ENCODE data around the gene CYP46A1. TPM values are rescaled to one million over a fixed set of nuclear protein-coding genes. Genes with fewer than 3 reads are reported as not detected.
"Not testable (repeated sequence)": the region's sequence is repeated elsewhere in the genome, so short reads cannot be mapped to it uniquely, and the experiment has no call there.

Gene CYP46A1
- total RNA-seq, 1 experiment from 2014 or later, result 0.42 TPM

DNA sequence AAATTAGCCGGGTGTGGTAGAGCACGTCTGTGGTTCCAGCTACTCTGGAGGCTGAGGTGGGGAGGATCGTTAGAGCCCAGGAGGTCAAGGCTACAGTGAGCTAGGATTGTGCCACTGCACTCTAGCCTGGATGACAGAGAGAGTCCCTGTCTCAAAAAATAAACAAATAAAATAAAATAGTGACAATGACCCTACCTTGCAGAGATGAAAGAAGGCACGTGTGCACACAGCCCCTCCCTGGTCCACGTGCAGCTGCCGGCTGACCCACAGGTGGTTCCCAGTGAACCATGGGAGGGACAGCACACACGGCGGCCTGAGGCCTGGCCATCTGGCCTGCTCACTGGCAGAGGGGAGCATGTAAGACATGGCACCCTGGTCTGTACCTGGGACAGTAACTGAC lies 34.5 kb upstream of the CYP46A1 start:
- Histone ChIP-seq H3K27me3 (ENCODE audit: control insufficient read depth, insufficient read depth, low read length) (peaks cover 15% of the 10 kb centered on the region), H3K36me3 (replicated peaks; ENCODE audit: control insufficient read depth, insufficient read depth, low read length) (no peaks in the 10 kb centered on the region), H3K4me3 (ENCODE audit: insufficient read depth, low read depth, low read length) (no peak overlapping the region)
- no peak for DNase-seq

DNA sequence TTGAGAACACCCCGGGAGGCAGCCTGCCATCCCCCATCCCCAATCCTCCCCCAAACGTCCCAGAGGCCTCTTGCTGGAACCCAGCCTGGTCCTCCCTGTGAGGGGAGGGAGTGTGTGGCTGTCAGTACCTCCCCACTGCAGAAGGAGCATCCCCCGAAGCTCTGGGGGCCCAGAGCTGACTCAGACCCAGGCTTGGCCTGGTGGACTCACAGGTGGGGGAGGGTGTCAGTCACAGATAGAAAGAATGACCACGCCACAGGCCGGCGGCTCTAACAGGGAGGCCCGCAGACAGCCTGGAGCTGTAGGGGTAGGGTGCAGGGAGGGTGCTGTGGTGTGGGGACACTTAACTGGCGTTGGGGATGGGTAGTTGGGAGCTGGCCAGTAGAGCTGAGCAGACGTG lies 33.9 kb upstream of the CYP46A1 start:
- Histone ChIP-seq H3K27me3 (ENCODE audit: control insufficient read depth, insufficient read depth, low read length) (peaks cover 9% of the 10 kb centered on the region), H3K36me3 (replicated peaks; ENCODE audit: control insufficient read depth, insufficient read depth, low read length) (no peaks in the 10 kb centered on the region)

DNA sequence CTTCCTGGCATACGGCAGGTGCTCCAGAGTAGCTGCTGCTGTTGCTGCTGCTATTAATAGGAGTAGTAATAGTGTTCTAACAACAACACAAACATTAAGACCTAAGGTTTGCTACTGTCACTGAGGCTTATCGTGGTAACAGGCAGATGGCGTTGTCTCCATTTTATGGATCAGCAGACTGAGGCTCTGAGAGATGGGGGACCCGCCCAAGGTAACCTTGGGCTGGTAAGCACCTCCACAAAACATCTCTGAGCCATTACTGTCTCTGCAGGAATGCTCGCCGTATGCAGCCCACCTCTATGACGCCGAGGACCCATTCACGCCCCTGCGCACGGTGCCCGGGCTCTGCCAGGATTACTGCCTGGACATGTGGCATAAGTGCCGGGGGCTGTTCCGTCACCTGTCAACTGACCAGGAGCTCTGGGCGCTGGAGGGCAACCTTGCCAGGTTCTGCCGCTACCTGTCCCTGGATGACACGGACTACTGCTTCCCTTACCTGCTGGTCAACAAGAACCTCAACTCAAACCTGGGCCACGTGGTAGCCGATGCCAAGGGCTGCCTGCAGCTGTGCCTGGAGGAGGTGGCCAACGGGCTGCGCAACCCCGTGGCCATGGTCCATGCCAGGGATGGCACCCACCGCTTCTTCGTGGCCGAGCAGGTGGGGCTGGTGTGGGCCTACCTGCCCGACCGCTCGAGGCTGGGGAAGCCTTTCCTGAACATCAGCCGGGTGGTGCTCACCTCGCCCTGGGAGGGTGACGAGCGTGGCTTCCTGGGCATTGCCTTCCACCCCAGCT lies 31.9 kb upstream of the CYP46A1 start:
- Histone ChIP-seq H3K4me3 (ENCODE audit: insufficient read depth, low read depth, low read length) (no peak overlapping the region), H3K27me3 (ENCODE audit: control insufficient read depth, insufficient read depth, low read length) (no peaks in the 10 kb centered on the region), H3K36me3 (replicated peaks; ENCODE audit: control insufficient read depth, insufficient read depth, low read length) (no peaks in the 10 kb centered on the region)
- no peak for DNase-seq

More for the DNA sequence above, 33.9 kb upstream of the CYP46A1 start:
- H3K4me3 ChIP-seq (ENCODE audit: insufficient read depth, low read depth, low read length), result no peak overlapping the region
- DNase-seq, result no peak

DNA sequence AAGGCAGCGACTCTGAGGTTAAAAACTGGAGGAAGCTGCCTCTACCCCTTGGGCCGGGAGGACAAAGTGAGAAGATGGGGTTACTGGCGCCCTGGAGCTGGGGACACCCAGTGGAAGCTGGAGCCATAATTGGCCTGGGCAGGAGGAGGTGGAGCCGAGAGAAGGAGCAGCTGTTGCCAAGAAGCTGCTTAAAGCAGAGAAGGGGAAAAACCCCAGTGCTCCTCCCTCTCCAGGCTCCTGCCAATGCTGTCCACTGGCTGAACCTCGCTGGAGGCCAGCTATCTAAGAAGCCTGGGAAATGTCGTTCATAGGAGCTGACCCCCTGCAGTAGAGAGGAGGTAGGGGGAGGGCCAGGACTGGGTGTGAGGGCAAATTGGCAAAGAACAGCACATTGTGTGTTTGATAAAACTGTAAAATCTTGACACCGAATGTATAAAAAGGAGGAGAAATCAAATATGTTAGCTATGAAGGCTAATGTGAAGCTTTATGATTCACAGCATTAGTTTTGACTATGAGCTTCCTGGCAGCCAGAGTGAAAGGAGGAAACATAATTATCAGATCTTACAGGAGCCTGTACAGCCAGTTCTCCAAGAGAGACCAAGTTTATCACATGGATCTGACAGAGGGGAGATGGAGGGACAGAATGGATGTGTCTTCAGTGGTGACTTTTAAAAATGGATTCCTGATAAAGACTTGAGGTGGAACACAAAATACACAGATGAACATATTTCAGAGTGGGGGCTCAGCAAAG lies 29.7 kb upstream of the CYP46A1 start:
- no peak for DNase-seq
- no peaks in the 10 kb centered on the region for H3K36me3 ChIP-seq (replicated peaks; ENCODE audit: control insufficient read depth, insufficient read depth, low read length)
- H3K4me3 ChIP-seq (ENCODE audit: insufficient read depth, low read depth, low read length), result no peak overlapping the region
- H3K27me3 ChIP-seq (ENCODE audit: control insufficient read depth, insufficient read depth, low read length), result no peaks in the 10 kb centered on the region

DNA sequence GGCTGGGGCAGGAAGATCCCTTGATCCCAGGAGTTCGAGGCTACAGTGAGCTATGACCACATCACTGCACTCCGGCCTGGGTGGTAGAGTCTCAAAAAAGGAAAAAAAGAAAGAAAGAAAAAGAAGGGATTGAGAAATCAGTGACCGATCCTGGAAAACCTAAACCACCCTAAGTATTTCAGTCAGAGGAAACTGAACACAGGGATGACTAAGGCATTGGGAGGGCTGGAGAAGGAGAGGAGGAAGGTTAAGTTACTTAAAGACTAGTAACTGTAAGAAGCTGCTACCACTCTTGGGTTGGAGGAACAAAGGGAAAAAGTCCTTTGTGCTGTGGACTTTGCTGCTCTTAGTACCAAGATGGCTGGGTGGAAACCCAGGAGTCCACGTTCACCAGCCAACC lies 28.6 kb upstream of the CYP46A1 start:
- Histone ChIP-seq H3K4me3 (ENCODE audit: insufficient read depth, low read depth, low read length) (no peak overlapping the region), H3K36me3 (replicated peaks; ENCODE audit: control insufficient read depth, insufficient read depth, low read length) (no peaks in the 10 kb centered on the region), H3K27me3 (ENCODE audit: control insufficient read depth, insufficient read depth, low read length) (no peaks in the 10 kb centered on the region; the same call in 1 of the 2 replicates)
- no peak for DNase-seq

DNA sequence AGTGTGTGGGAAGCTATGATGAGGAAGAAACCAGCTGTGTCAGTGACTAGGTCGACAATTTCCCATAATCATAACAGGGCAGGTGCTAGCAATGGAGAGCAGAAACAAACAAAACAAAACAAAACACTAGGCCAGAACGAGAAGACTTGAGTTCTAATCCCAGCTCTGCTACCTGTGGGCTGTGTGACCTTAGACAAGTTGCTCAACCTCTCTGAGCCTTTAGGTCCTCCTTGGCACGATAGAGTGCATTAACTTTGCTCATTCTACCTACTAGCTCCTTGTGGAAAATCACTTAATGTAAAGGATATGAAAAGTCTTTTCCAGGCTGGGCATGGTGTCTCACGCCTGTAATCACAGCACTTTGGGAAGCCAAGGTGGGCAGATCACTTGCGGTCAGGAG lies 27.9 kb upstream of the CYP46A1 start:
- no peak overlapping the region for H3K4me3 ChIP-seq (ENCODE audit: insufficient read depth, low read depth, low read length)
- H3K27me3 ChIP-seq (ENCODE audit: control insufficient read depth, insufficient read depth, low read length), result peaks cover 2% of the 10 kb centered on the region; the same call in 1 of the 2 replicates
- no peak for DNase-seq
- H3K36me3 ChIP-seq (replicated peaks; ENCODE audit: control insufficient read depth, insufficient read depth, low read length), result no peaks in the 10 kb centered on the region

DNA sequence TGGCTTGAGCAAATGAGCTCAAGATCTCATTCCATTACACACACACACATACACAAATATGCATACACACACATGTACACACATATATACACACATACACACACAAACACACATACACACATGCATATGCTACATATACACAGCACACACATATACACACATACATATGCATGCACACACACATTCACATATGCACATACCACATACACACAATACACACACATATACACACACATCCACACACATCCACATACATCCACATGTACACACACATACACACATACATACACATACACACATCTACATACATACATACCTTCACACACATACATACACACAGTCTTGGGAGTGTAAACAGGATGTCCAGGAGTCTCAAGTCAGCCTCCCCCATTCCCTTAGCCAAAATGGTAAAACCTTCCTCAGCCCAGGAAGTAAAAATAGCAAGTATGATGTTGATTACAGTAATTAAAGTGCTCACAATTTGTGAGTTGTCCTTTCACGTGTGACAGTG lies 26.4 kb upstream of the CYP46A1 start:
- H3K27me3 ChIP-seq (ENCODE audit: control insufficient read depth, insufficient read depth, low read length), result peaks cover 2% of the 10 kb centered on the region; the same call in 1 of the 2 replicates
- no peaks in the 10 kb centered on the region for H3K36me3 ChIP-seq (replicated peaks; ENCODE audit: control insufficient read depth, insufficient read depth, low read length)
- DNase-seq, result no peak
- H3K4me3 ChIP-seq (ENCODE audit: insufficient read depth, low read depth, low read length), result no peak overlapping the region

DNA sequence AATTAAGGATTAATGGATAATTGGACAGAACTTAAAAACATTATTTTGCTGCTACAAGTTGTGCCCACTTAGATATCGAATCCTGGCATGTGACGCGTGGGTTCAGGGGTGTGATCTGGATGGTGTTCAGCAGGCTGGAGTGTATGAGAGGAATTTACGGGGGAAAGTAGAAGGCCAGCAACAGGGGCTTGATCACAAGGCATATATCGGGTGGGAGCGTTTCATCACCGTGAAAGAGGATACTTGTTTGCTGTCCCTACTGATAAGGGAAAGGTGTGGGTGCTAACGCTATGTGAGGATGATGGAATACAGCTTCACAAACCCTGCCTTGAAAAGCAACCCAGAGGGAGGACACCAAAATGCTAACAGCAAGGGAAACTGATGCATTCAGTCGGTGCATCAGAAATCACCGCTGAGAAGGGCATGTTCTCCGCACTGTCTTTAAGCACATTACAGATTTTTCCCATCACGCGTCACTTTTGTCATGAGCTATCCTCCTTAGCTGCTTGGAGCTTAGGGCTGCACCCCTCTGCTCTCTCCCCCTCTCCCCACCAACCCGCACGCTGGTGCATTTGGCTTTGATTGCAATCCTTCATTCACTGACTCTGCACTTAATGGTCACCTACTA lies 25.8 kb upstream of the CYP46A1 start:
- no peak overlapping the region for H3K4me3 ChIP-seq (ENCODE audit: insufficient read depth, low read depth, low read length)
- DNase-seq, result no peak
- peaks cover 2% of the 10 kb centered on the region; the same call in 1 of the 2 replicates for H3K27me3 ChIP-seq (ENCODE audit: control insufficient read depth, insufficient read depth, low read length)
- H3K36me3 ChIP-seq (replicated peaks; ENCODE audit: control insufficient read depth, insufficient read depth, low read length), result no peaks in the 10 kb centered on the region

DNA sequence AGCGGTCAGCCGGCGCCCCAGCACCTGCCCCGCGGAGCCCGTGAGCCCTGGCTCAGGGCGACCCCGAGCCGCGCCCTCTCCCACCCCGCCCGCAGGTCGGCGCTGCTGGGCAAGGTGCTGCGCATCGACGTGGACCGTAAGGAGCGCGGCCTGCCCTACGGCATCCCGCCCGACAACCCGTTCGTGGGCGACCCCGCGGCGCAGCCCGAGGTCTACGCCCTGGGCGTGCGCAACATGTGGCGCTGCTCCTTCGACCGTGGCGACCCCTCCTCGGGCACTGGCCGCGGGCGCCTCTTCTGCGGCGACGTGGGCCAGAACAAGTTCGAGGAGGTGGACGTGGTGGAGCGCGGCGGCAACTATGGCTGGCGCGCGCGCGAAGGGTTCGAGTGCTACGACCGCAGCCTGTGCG lies 24.8 kb upstream of the CYP46A1 start:
- peak overlapping the region; percentile 28; the same call in 1 of the 2 replicates for H3K4me3 ChIP-seq (ENCODE audit: insufficient read depth, low read depth, low read length)
- H3K36me3 ChIP-seq (replicated peaks; ENCODE audit: control insufficient read depth, insufficient read depth, low read length), result no peaks in the 10 kb centered on the region
- peaks cover 2% of the 10 kb centered on the region; the same call in 1 of the 2 replicates for H3K27me3 ChIP-seq (ENCODE audit: control insufficient read depth, insufficient read depth, low read length)
- peak; percentile 64 for DNase-seq

DNA sequence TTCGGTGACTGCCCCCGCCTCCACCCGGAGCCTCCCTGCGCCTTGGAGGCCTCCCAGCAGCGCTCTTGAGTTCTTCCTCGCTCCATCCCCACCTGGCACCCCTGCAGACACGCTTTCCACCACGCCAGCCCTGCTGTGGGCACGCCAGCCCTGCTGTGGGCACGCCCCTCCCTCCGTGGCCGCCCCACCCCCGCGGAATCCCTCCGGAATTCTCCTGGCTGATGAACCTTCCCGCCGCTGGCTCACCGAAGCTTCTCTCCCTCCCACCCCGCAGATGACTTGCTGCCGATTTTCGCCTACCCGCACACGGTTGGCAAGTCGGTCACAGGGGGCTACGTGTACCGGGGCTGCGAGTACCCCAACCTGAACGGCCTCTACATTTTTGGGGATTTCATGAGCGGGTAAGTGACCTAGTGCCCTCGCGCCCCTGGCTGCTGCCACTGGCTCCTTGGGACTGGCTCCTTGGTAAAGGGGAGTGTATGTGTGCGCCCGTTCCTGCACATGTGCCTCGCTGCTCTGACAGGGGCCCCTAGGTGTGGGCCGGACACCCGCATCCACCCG lies 24.0 kb upstream of the CYP46A1 start:
- Histone ChIP-seq H3K4me3 (ENCODE audit: insufficient read depth, low read depth, low read length) (peak overlapping the region; percentile 28; the same call in 1 of the 2 replicates), H3K27me3 (ENCODE audit: control insufficient read depth, insufficient read depth, low read length) (peaks cover 2% of the 10 kb centered on the region; the same call in 1 of the 2 replicates), H3K36me3 (replicated peaks; ENCODE audit: control insufficient read depth, insufficient read depth, low read length) (no peaks in the 10 kb centered on the region)
- DNase-seq, result no peak

DNA sequence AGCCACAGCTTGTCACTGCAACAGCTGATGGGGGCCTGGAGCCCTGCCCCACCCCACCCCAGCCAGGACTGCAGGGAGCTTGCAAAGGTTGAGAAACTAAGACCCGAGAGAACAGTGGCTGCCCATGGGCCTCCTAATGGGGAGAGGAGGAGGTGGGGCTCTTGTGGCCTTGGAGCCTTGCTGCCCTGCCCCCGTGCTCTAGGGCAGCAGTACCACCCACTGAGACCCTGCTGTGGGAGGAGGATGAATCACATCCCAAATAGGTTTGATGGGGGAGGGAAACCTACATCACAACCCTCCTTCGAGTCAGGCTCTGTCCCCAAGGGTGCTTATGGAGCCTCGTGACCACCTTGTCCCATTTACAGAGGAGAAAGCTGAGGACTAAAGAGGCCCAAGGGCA lies 23.3 kb upstream of the CYP46A1 start:
- Histone ChIP-seq H3K36me3 (replicated peaks; ENCODE audit: control insufficient read depth, insufficient read depth, low read length) (no peaks in the 10 kb centered on the region), H3K4me3 (ENCODE audit: insufficient read depth, low read depth, low read length) (no peak overlapping the region), H3K27me3 (ENCODE audit: control insufficient read depth, insufficient read depth, low read length) (peaks cover 2% of the 10 kb centered on the region; the same call in 1 of the 2 replicates)
- peak; percentile 78 for DNase-seq

DNA sequence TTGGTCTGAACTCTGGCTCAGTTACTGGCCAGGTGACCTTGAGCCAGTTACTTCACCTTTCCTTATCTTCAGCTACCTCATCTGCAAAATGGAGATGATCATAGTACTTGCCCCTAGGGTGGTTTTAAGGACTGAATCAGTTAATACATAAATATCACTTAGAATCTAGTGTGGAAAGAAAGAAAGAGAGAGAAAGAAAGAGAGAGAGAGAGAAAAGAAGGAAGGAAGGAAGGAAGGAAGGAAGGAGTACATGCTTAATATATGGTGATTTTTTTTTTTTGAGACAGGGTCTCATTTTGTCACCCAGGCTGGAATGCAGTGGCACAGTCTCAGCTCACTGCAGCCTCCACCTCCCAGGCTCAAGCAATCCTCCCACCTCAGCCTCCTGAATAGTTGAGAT lies 22.9 kb upstream of the CYP46A1 start:
- H3K27me3 ChIP-seq (ENCODE audit: control insufficient read depth, insufficient read depth, low read length); DNase-seq; H3K4me3 ChIP-seq (ENCODE audit: insufficient read depth, low read depth, low read length); H3K36me3 ChIP-seq (replicated peaks; ENCODE audit: control insufficient read depth, insufficient read depth, low read length): not testable (repeated sequence)

DNA sequence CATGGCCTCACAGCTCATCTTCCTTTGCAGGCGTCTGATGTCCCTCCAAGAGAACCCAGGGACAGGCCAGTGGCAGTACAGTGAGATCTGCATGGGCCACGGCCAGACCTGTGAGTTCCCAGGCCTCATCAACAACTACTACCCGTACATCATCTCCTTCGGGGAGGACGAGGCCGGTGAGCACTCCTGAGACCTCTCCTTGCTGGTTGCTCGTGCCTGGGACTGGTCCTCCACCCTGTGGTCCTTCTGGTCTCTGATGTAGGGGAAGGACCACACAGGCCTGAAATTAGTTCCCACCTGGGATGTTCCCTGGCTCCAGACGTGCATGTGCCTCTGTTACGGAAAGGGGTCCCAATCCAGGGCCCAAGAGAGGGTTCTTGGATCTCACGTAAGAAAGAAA lies 21.3 kb upstream of the CYP46A1 start:
- no peak for DNase-seq
- no peaks in the 10 kb centered on the region for H3K36me3 ChIP-seq (replicated peaks; ENCODE audit: control insufficient read depth, insufficient read depth, low read length)
- H3K27me3 ChIP-seq (ENCODE audit: control insufficient read depth, insufficient read depth, low read length), result peaks cover 2% of the 10 kb centered on the region; the same call in 1 of the 2 replicates
- no peak overlapping the region for H3K4me3 ChIP-seq (ENCODE audit: insufficient read depth, low read depth, low read length)

DNA sequence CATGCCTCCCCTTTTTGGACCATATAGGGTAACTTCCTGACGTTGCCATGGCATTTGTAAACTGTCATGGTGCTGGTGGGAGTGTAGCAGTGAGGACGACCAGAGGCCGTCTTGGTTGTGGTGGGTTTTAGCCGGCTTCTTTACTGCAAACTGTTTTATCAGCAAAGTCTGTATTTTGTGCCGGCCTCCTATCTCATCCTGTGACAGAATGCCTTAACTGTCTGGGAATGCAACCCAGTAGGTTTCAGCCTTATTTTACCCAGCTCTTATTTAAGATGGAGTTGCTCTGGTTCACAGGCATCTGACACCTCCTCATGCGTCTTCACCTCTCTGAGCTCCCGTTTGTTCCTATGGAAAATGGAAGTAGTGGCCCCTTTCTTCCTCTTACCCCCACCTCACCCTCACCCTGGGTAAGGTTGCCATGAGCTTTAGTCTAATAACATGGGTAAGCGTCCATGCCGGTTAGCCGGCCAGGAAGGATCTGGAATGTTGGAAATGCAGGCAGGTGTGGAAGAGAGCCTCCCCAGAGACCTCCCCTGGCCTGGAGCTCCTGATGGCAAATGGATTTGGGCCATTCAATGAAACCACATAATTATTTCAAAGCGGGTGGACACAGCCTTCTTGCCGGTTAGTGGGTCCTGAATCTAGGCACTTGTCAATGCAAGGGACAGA lies 20.6 kb upstream of the CYP46A1 start:
- no peak for DNase-seq
- Histone ChIP-seq H3K27me3 (ENCODE audit: control insufficient read depth, insufficient read depth, low read length) (peaks cover 2% of the 10 kb centered on the region; the same call in 1 of the 2 replicates), H3K36me3 (replicated peaks; ENCODE audit: control insufficient read depth, insufficient read depth, low read length) (no peaks in the 10 kb centered on the region), H3K4me3 (ENCODE audit: insufficient read depth, low read depth, low read length) (no peak overlapping the region)
